GM21528 (cell line): Measurements from ENCODE around the gene SART1.

Experiments
- ATAC-seq: cut with Tn5 transposase; IDR thresholded peaks from one replicate; pipeline ENCODE4 v1.9.1; 2021; ENCODE audit warnings: mild to moderate bottlenecking, moderate library complexity; ENCODE audit not compliant: unreplicated experiment, low FRiP score

The SART1 gene

GRCh38 chr11:65961267-65962140 is at the start of gene SART1:
Gene SART1 (plus strand): TSS chr11:65961734. CDS start chr11:65961781, 47 bp downstream.
- ATAC-seq: peak; percentile 82

GRCh38 chr11:65912845-65913244 is 48.7 kb upstream of the SART1 start:
- ATAC-seq: no peak

GRCh38 chr11:65915101-65915820 is 46.3 kb upstream of the SART1 start:
- ATAC-seq: no peak

- ATAC-seq: no peak
Measured at GRCh38 chr11:65915821-65916251, 45.7 kb upstream of the SART1 start.

GRCh38 chr11:65916391-65916790 is 45.1 kb upstream of the SART1 start:
- no peak for ATAC-seq

- ATAC-seq: no peak
Measured at GRCh38 chr11:65917077-65917433, 44.5 kb upstream of the SART1 start.

GRCh38 chr11:65917434-65918210 is 43.9 kb upstream of the SART1 start:
- ATAC-seq: no peak

- ATAC-seq: peak; percentile 47
Measured at GRCh38 chr11:65918211-65919140, 43.1 kb upstream of the SART1 start, which contains the start of gene C11orf68. Gene C11orf68 (minus strand): TSS chr11:65919062. CDS start chr11:65919031, 31 bp downstream.

GRCh38 chr11:65919141-65919572 is 42.4 kb upstream of the SART1 start, which contains the start of gene DRAP1:
Gene DRAP1 (plus strand): TSS chr11:65919426. CDS start chr11:65919502, 76 bp downstream.
- ATAC-seq: peak; percentile 81

- peak; percentile 41 for ATAC-seq
Measured at GRCh38 chr11:65919573-65920371, 41.8 kb upstream of the SART1 start.

- ATAC-seq: no peak
Measured at GRCh38 chr11:65920372-65920802, 41.1 kb upstream of the SART1 start.

GRCh38 chr11:65921033-65921555 is 40.4 kb upstream of the SART1 start:
- no peak for ATAC-seq

- ATAC-seq: no peak
Measured at GRCh38 chr11:65921876-65922275, 39.7 kb upstream of the SART1 start.

- ATAC-seq: no peak
Measured at GRCh38 chr11:65922565-65922964, 39.0 kb upstream of the SART1 start.

GRCh38 chr11:65925397-65925796 is 36.1 kb upstream of the SART1 start:
- ATAC-seq: no peak

- ATAC-seq: no peak
Measured at GRCh38 chr11:65927904-65928397, 33.6 kb upstream of the SART1 start.

- ATAC-seq: no peak
Measured at GRCh38 chr11:65928667-65929066, 32.9 kb upstream of the SART1 start.
